Transverse colon (tissue), 4 donors: Measurements from ENCODE around the gene MPV17L2. TPM values are rescaled to one million over a fixed set of nuclear protein-coding genes. Genes with fewer than 3 reads are reported as not detected.

Source experiments
- DNase-seq: peaks from one replicate; pipeline ENCODE4 v3.0.0-alpha.2; 2019
- H3K27ac ChIP-seq, 4 donors: fragments of 200-600 bp; sonication (generic); 2 replicates each; pipeline ENCODE4 v1.5.1; 2016 to 2018; ENCODE audit warnings: inconsistent platforms in 4 of 4
- H3K27me3 ChIP-seq: fragments of 200-600 bp; sonication (generic); 2 replicates; pipeline ENCODE4 v1.5.1; 2017; ENCODE audit warnings: inconsistent platforms
- H3K36me3 ChIP-seq, 4 donors: fragments of 200-600 bp; sonication (generic); 2 replicates each; pipeline ENCODE4 v1.5.1; 2017 to 2019; ENCODE audit warnings: inconsistent platforms in 4 of 4
- H3K4me1 ChIP-seq, 4 donors: fragments of 200-600 bp; sonication (generic); 2 replicates each; pipeline ENCODE4 v1.5.1; 2017 to 2020; ENCODE audit warnings: inconsistent platforms in 4 of 4
- H3K4me3 ChIP-seq, 4 donors: fragments of 200-600 bp; sonication (generic); 1 replicate in 1 of 4; 2 replicates in 3 of 4; pipeline versions ENCODE4 v1.5.1 to v1.6.1; 2017 to 2019; ENCODE audit warnings: inconsistent platforms in 4 of 4
- H3K9me3 ChIP-seq, 2 donors: fragments of 200-600 bp; sonication (generic); 2 replicates each; pipeline ENCODE4 v1.5.1; 2017 to 2019; ENCODE audit warnings: inconsistent platforms in 2 of 2
- CTCF ChIP-seq, 5 experiments: fragments of 200-600 bp in 3 of 5; fragments of 450-650 bp in 2 of 5; sonication (generic) in 3 of 5; IDR thresholded peaks; 1 replicate in 2 of 5; 2 replicates in 3 of 5; pipeline ENCODE4 v1.5.1; 2016 to 2017; ENCODE audit warnings: antibody characterized with exemption in 5 of 5, inconsistent platforms in 3 of 5, mild to moderate bottlenecking in 2 of 5, moderate library complexity in 1 of 5
- EP300 ChIP-seq: sonication (generic); formaldehyde crosslinking; IDR thresholded peaks from one replicate; pipeline ENCODE4 v1.6.1; 2017; ENCODE audit warnings: antibody characterized with exemption, low read depth
- POLR2A ChIP-seq: fragments of 450-650 bp; IDR thresholded peaks from one replicate; pipeline ENCODE4 v1.6.1; 2016; ENCODE audit warnings: antibody characterized with exemption, mild to moderate bottlenecking, moderate library complexity
- POLR2AphosphoS5 ChIP-seq, 3 donors: sonication (generic); formaldehyde crosslinking; IDR thresholded peaks; one replicate each; pipeline ENCODE4 v1.6.1; 2016; ENCODE audit warnings: antibody characterized with exemption in 3 of 3
- WGBS, 2 donors: methylation state at CpG; one replicate each; pipeline ENCODE4 v1.1.5; 2018; ENCODE audit warnings: low coverage in 1 of 2; 5-methylcytosine and 5-hydroxymethylcytosine counted together
- in situ Hi-C, 4 donors: fragments of 200-750 bp; cut with MboI; loops; one replicate each; pipeline versions ENCODE4 v1.15.0 to v1.15.1; 2017; ENCODE audit warnings: low sequenced_read_pairs in 3 of 4, low pct_ligation_motif_present in 1 of 4, low pct_unique_long_range_greater_than_20kb in 1 of 4
- intact Hi-C: fragments of 100-400 bp; cut with DNase I; formaldehyde crosslinking; loops from one replicate; pipeline ENCODE4 v1.15.1; 2023; ENCODE audit warnings: low total_unique reads
- total RNA-seq, 4 donors: library from RNA; depleted of rRNA; stranded (reverse); fragments of >200 nt; gene quantifications; one replicate each; pipeline ENCODE4 v1.1.0, GENCODE V29; 2016

MPV17L2 gene
- total RNA-seq, 4 donors from 2014 or later: 1.6 to 22.3 (median 12.6) TPM

- Histone ChIP-seq H3K4me3 (peak overlapping the region in 2 of 4 donors; percentile 76 to 86), H3K9me3 (no peaks in the 10 kb centered on the region), H3K36me3 (no peaks in the 10 kb centered on the region), H3K27me3 (no peaks in the 10 kb centered on the region), H3K4me1 (peaks cover 4 to 27% (median 18%) of the 10 kb centered on the region in 4 donors), H3K27ac (peak overlapping the region in 1 of 4 donors; percentile 87)
- DNase-seq: no peak
- in situ Hi-C loops (no loop called here), intact Hi-C loops (no loop called here)
- 60% methylated on average over 6 of the region's 11 CpGs; no CpG with 5 or more reads in 1 of the 2 donors for WGBS, 2 donors
- TF ChIP-seq POLR2A: no peak
- no peak for TF ChIP-seq CTCF (IDR thresholded peaks at IDR 0.05)
- TF ChIP-seq POLR2AphosphoS5 (IDR thresholded peaks at IDR 0.05): no peak
- no peak for TF ChIP-seq EP300
These were observed 18.0 kb upstream of the MPV17L2 start for GRCh38 chr19:18174983-18175382.

GRCh38 chr19:18176367-18177310, 16.4 kb upstream of the MPV17L2 start:
- WGBS, 2 donors: 76% methylated on average over 19 of the region's 19 CpGs; no CpG with 5 or more reads in 1 of the 2 donors
- in situ Hi-C loops: no loop called here
- no peaks in the 10 kb centered on the region for H3K36me3 ChIP-seq
- no peak for TF ChIP-seq EP300
- no peak for TF ChIP-seq POLR2AphosphoS5 (IDR thresholded peaks at IDR 0.05)
- intact Hi-C loops: no loop called here
- H3K9me3 ChIP-seq: no peaks in the 10 kb centered on the region
- H3K27me3 ChIP-seq: no peaks in the 10 kb centered on the region
- DNase-seq: no peak
- no peak overlapping the region for H3K4me3 ChIP-seq
- H3K27ac ChIP-seq: no peak overlapping the region
- peaks cover 4 to 22% (median 13%) of the 10 kb centered on the region in 4 donors for H3K4me1 ChIP-seq

- H3K36me3 ChIP-seq: no peaks in the 10 kb centered on the region
- 71 to 86% methylated on average over 5 of the region's 5 CpGs for WGBS, 2 donors
- intact Hi-C loops: no loop called here
- H3K27ac ChIP-seq: no peak overlapping the region
- in situ Hi-C loops: no loop called here
- no peaks in the 10 kb centered on the region for H3K9me3 ChIP-seq
- DNase-seq: no peak
- peaks cover 0 to 16% (median 11%) of the 10 kb centered on the region in 4 donors for H3K4me1 ChIP-seq
- TF ChIP-seq POLR2A (no peak), POLR2AphosphoS5 (IDR thresholded peaks at IDR 0.05) (no peak), CTCF (IDR thresholded peaks at IDR 0.05) (no peak)
- no peaks in the 10 kb centered on the region for H3K27me3 ChIP-seq
- no peak overlapping the region for H3K4me3 ChIP-seq
These were observed 13.1 kb upstream of the MPV17L2 start for GRCh38 chr19:18179957-18180356.

GRCh38 chr19:18183529-18183928, 9.5 kb upstream of the MPV17L2 start:
- H3K4me3 ChIP-seq: no peak overlapping the region
- H3K27ac ChIP-seq: peak overlapping the region; percentile 20 to 75 (median 62)
- in situ Hi-C loops: no loop called here
- intact Hi-C loops: no loop called here
- H3K27me3 ChIP-seq: no peaks in the 10 kb centered on the region
- H3K9me3 ChIP-seq: no peaks in the 10 kb centered on the region
- peaks cover 0 to 15% (median 9%) of the 10 kb centered on the region in 4 donors for H3K4me1 ChIP-seq
- no peaks in the 10 kb centered on the region for H3K36me3 ChIP-seq
- peak; percentile 48 for DNase-seq
- TF ChIP-seq POLR2AphosphoS5 (IDR thresholded peaks at IDR 0.05): peak in 1 of 3 donors; percentile 7
- no peak for TF ChIP-seq EP300

GRCh38 chr19:18185538-18185937, 7.5 kb upstream of the MPV17L2 start:
- no peak for DNase-seq
- Histone ChIP-seq H3K4me3 (no peak overlapping the region), H3K27ac (no peak overlapping the region), H3K9me3 (no peaks in the 10 kb centered on the region), H3K27me3 (no peaks in the 10 kb centered on the region), H3K36me3 (no peaks in the 10 kb centered on the region), H3K4me1 (peaks cover 0 to 15% (median 9%) of the 10 kb centered on the region in 4 donors)
- TF ChIP-seq POLR2A (no peak), EP300 (no peak), POLR2AphosphoS5 (IDR thresholded peaks at IDR 0.05) (no peak), CTCF (IDR thresholded peaks at IDR 0.05) (no peak)
- 81% methylated on average over 6 of the region's 6 CpGs; no CpG with 5 or more reads in 1 of the 2 donors for WGBS, 2 donors
- intact Hi-C loops (no loop called here), in situ Hi-C loops (no loop called here)
